ENCODE measurements around the gene MDGA2. TPM values are rescaled to one million over a fixed set of nuclear protein-coding genes. Genes with fewer than 3 reads are reported as not detected.

The MDGA2 gene
- total RNA-seq, 1 experiment from 2014 or later: not detected

DNA sequence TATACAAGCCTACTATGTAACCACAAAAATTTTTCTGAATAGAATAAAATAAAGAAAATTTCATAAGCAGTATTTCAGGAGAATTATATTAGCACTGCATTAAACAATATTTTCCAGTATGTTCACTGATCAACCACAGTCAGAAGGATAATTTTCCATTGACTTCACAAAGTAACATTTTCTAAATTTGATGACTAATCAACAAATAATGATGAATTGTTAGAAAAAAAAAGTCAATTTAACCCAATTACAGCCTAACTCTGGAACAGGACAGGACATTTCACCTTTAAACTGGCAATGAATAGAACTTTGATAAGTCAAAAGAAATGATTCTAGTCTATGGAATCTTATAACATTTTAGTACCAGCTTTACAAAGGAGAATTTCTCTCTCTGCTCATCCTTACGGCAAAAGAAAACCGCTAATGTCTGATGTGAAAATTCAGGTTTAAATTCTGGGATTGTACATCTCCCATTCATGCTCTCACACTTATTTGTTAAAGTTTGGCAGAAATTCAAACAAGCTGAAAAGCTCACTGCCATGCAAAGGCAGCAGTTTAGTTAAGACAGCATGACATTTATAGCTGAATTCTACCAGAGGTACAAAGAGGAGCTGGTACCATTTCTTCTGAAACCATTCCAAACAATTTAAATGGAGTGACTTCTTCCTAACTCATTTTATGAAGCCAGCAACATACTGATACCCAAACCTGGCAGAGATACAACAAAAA lies 84.5 kb downstream of the MDGA2 start:
- ATAC-seq: no peak
- no peak for DNase-seq (ENCODE audit: low read depth, low spot score)
- Histone ChIP-seq H2AFZ (ENCODE audit: low read depth, low read length, poor library complexity, severe bottlenecking) (no peak overlapping the region), H3K36me3 (ENCODE audit: control insufficient read depth in 1 of 2, insufficient read depth in 2 of 2, low read length in 2 of 2) (no peaks in the 10 kb centered on the region), H3K4me3 (replicated peaks in 1 of 2; ENCODE audit: low read depth in 1 of 2, low read length in 2 of 2) (no peak overlapping the region), H3K9me3 (ENCODE audit: control insufficient read depth in 1 of 2, insufficient read depth in 1 of 2, low read depth in 1 of 2, low read length in 2 of 2) (no peaks in the 10 kb centered on the region; a peak in 1 of 4 replicates), H3K79me2 (ENCODE audit: insufficient read depth, low read length) (no peaks in the 10 kb centered on the region), H3K27ac (ENCODE audit: low read depth, low read length) (no peak overlapping the region), H3K27me3 (ENCODE audit: insufficient read depth, low read length) (no peaks in the 10 kb centered on the region), H3K9ac (ENCODE audit: low read length) (no peak overlapping the region), H4K20me1 (ENCODE audit: insufficient read depth) (no peaks in the 10 kb centered on the region), H3K4me2 (ENCODE audit: low read length) (no peak overlapping the region), H3K9me2 (ENCODE audit: insufficient read depth) (no peaks in the 10 kb centered on the region), H3K4me1 (ENCODE audit: control insufficient read depth in 1 of 2, insufficient read depth in 2 of 2, low read length in 2 of 2) (no peaks in the 10 kb centered on the region)
- POLR2A ChIA-PET: no interaction called here
- RAD21 ChIA-PET (ENCODE audit: low non-redundant PET in 1 of 2, low total read pairs in 2 of 2, uncharacterized antibody in 2 of 2, unreplicated experiment in 2 of 2): no interaction called here
- intact Hi-C loops (cut with micrococcal nuclease): no loop called here
- no peak for TF ChIP-seq RAD21 (IDR thresholded peaks at IDR 0.05; ENCODE audit: low read depth)
- TF ChIP-seq SRF (IDR thresholded peaks at IDR 0.05; ENCODE audit: low read depth): no peak
- TF ChIP-seq EZH2 (IDR thresholded peaks at IDR 0.05): no peak
- TF ChIP-seq POLR2A (IDR thresholded peaks at IDR 0.05; ENCODE audit: borderline replicate concordance, extremely low read depth, insufficient read depth, insufficient read length): no peak
- no peak for TF ChIP-seq YY1 (IDR thresholded peaks at IDR 0.05; ENCODE audit: extremely low read depth, insufficient replicate concordance, low read depth, low read length)
- TF ChIP-seq, protein P1, sequence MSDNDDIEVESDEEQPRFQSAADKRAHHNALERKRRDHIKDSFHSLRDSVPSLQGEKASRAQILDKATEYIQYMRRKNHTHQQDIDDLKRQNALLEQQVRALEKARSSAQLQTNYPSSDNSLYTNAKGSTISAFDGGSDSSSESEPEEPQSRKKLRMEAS (IDR thresholded peaks at IDR 0.05): no peak
- TF ChIP-seq SP1 (IDR thresholded peaks at IDR 0.05; ENCODE audit: low read depth): no peak
- TF ChIP-seq ZFX (IDR thresholded peaks at IDR 0.05): no peak
- TF ChIP-seq, protein P2, sequence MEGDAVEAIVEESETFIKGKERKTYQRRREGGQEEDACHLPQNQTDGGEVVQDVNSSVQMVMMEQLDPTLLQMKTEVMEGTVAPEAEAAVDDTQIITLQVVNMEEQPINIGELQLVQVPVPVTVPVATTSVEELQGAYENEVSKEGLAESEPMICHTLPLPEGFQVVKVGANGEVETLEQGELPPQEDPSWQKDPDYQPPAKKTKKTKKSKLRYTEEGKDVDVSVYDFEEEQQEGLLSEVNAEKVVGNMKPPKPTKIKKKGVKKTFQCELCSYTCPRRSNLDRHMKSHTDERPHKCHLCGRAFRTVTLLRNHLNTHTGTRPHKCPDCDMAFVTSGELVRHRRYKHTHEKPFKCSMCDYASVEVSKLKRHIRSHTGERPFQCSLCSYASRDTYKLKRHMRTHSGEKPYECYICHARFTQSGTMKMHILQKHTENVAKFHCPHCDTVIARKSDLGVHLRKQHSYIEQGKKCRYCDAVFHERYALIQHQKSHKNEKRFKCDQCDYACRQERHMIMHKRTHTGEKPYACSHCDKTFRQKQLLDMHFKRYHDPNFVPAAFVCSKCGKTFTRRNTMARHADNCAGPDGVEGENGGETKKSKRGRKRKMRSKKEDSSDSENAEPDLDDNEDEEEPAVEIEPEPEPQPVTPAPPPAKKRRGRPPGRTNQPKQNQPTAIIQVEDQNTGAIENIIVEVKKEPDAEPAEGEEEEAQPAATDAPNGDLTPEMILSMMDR (IDR thresholded peaks at IDR 0.05 in 2 of 3, conservative IDR thresholded peaks at IDR 0.05 in 1 of 3; ENCODE audit: borderline replicate concordance in 1 of 3, insufficient read depth in 1 of 3, low read depth in 2 of 3, low read length in 2 of 3): no peak
- no peak for TF ChIP-seq EZH2phosphoT487 (IDR thresholded peaks at IDR 0.05; ENCODE audit: borderline replicate concordance)
- TF ChIP-seq, protein P3, sequence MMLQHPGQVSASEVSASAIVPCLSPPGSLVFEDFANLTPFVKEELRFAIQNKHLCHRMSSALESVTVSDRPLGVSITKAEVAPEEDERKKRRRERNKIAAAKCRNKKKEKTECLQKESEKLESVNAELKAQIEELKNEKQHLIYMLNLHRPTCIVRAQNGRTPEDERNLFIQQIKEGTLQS (IDR thresholded peaks at IDR 0.05): no peak
- no peak for TF ChIP-seq ZNF274 (IDR thresholded peaks at IDR 0.05; ENCODE audit: low read depth, low read length)
- no peak for TF ChIP-seq ELF1 (IDR thresholded peaks at IDR 0.05; ENCODE audit: borderline replicate concordance, low read depth)
- no peak for TF ChIP-seq JUND (IDR thresholded peaks at IDR 0.05)
- no peak for TF ChIP-seq FOSL1 (IDR thresholded peaks at IDR 0.05; ENCODE audit: low read depth)
- no peak for TF ChIP-seq TCF7L2 (IDR thresholded peaks at IDR 0.05; ENCODE audit: borderline replicate concordance, extremely low read depth, insufficient read depth, insufficient read length)
- TF ChIP-seq, protein P4, sequence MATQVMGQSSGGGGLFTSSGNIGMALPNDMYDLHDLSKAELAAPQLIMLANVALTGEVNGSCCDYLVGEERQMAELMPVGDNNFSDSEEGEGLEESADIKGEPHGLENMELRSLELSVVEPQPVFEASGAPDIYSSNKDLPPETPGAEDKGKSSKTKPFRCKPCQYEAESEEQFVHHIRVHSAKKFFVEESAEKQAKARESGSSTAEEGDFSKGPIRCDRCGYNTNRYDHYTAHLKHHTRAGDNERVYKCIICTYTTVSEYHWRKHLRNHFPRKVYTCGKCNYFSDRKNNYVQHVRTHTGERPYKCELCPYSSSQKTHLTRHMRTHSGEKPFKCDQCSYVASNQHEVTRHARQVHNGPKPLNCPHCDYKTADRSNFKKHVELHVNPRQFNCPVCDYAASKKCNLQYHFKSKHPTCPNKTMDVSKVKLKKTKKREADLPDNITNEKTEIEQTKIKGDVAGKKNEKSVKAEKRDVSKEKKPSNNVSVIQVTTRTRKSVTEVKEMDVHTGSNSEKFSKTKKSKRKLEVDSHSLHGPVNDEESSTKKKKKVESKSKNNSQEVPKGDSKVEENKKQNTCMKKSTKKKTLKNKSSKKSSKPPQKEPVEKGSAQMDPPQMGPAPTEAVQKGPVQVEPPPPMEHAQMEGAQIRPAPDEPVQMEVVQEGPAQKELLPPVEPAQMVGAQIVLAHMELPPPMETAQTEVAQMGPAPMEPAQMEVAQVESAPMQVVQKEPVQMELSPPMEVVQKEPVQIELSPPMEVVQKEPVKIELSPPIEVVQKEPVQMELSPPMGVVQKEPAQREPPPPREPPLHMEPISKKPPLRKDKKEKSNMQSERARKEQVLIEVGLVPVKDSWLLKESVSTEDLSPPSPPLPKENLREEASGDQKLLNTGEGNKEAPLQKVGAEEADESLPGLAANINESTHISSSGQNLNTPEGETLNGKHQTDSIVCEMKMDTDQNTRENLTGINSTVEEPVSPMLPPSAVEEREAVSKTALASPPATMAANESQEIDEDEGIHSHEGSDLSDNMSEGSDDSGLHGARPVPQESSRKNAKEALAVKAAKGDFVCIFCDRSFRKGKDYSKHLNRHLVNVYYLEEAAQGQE (IDR thresholded peaks at IDR 0.05; ENCODE audit: low read depth): no peak
- TF ChIP-seq CBX3 (IDR thresholded peaks at IDR 0.05; ENCODE audit: low read depth): no peak
- TF ChIP-seq, protein P5, sequence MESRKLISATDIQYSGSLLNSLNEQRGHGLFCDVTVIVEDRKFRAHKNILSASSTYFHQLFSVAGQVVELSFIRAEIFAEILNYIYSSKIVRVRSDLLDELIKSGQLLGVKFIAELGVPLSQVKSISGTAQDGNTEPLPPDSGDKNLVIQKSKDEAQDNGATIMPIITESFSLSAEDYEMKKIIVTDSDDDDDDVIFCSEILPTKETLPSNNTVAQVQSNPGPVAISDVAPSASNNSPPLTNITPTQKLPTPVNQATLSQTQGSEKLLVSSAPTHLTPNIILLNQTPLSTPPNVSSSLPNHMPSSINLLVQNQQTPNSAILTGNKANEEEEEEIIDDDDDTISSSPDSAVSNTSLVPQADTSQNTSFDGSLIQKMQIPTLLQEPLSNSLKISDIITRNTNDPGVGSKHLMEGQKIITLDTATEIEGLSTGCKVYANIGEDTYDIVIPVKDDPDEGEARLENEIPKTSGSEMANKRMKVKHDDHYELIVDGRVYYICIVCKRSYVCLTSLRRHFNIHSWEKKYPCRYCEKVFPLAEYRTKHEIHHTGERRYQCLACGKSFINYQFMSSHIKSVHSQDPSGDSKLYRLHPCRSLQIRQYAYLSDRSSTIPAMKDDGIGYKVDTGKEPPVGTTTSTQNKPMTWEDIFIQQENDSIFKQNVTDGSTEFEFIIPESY (IDR thresholded peaks at IDR 0.05; ENCODE audit: extremely low read depth, insufficient replicate concordance, low read length): no peak
- CTCF ChIA-PET: no interaction called here
- no TSS peak for BruUV-seq (replicated peaks)
